PC-9 (cell line): ENCODE results near the gene C12orf54. TPM values are rescaled to one million over a fixed set of nuclear protein-coding genes. Genes with fewer than 3 reads are reported as not detected.

Source experiments
- BruUV-seq: library from RNA; stranded (reverse); fragments of 400-500 nt; replicated peaks from 2 replicates; lab custom pipeline; 2021; lab: Mats Ljungman, UMichigan
- CTCF ChIA-PET: fragments of 300-600 bp; sonication (Branson Sonifier 250); formaldehyde crosslinking; loops from one replicate; lab custom pipeline; 2022; ENCODE audit warnings: antibody characterized with exemption; lab: Charles Lee
- POLR2A ChIA-PET: fragments of 300-600 bp; sonication (Branson Sonifier 250); formaldehyde crosslinking; loops from one replicate; lab custom pipeline; 2022; ENCODE audit warnings: antibody characterized with exemption; ENCODE audit not compliant: unreplicated experiment; lab: Charles Lee
- DNase-seq, 2 experiments: peaks; one replicate each; pipeline versions ENCODE4 v3.0.0 to v3.0.0-alpha.2; 2015 to 2022; ENCODE audit warnings: mixed read lengths in 1 of 2
- H2AFZ ChIP-seq: fragments of 200-600 bp; sonication (generic); 2 replicates; pipeline ENCODE4 v1.8.1; 2017; ENCODE audit warnings: antibody characterized with exemption
- H3F3A ChIP-seq: fragments of 200-600 bp; sonication (generic); 2 replicates; pipeline ENCODE4 v1.8.1; 2017; ENCODE audit warnings: antibody characterized with exemption, mild to moderate bottlenecking, low read depth; ENCODE audit not compliant: insufficient read depth
- H3K27ac ChIP-seq: fragments of 200-600 bp; sonication (generic); 2 replicates; pipeline ENCODE4 v1.6.1; 2016; ENCODE audit warnings: mixed run types
- H3K27me3 ChIP-seq: fragments of 200-600 bp; sonication (generic); 2 replicates; pipeline ENCODE4 v1.6.1; 2016; ENCODE audit warnings: low read depth, mixed run types; ENCODE audit not compliant: insufficient read depth
- H3K36me3 ChIP-seq: fragments of 200-600 bp; sonication (generic); 2 replicates; pipeline ENCODE4 v1.6.1; 2016; ENCODE audit warnings: low read depth, mixed run types
- H3K4me1 ChIP-seq: fragments of 200-600 bp; sonication (generic); replicated peaks from 2 replicates; pipeline ENCODE4 v1.6.1; 2016; ENCODE audit warnings: mixed run types; ENCODE audit not compliant: insufficient read depth
- H3K4me2 ChIP-seq: fragments of 200-600 bp; sonication (generic); 2 replicates; pipeline ENCODE4 v1.6.1; 2017; ENCODE audit warnings: mixed run types
- H3K4me3 ChIP-seq: fragments of 200-600 bp; sonication (generic); 2 replicates; pipeline ENCODE4 v1.6.1; 2016; ENCODE audit warnings: mixed run types
- H3K79me2 ChIP-seq: fragments of 200-600 bp; sonication (generic); 2 replicates; pipeline ENCODE4 v1.6.1; 2017; ENCODE audit warnings: low read depth, mixed run types
- H3K9me2 ChIP-seq: fragments of 200-600 bp; sonication (generic); 2 replicates; pipeline ENCODE4 v1.8.1; 2017; ENCODE audit warnings: mild to moderate bottlenecking; ENCODE audit not compliant: insufficient read depth
- H3K9me3 ChIP-seq: fragments of 200-600 bp; sonication (generic); 2 replicates; pipeline ENCODE4 v1.8.1; 2016; ENCODE audit warnings: low read depth; ENCODE audit not compliant: insufficient read depth
- H4K20me1 ChIP-seq: fragments of 200-600 bp; sonication (generic); 2 replicates; pipeline ENCODE4 v1.8.1; 2017; ENCODE audit not compliant: insufficient read depth
- EZH2 ChIP-seq: fragments of 200-600 bp; sonication (generic); IDR thresholded peaks from 2 replicates; pipeline ENCODE4 v1.8.0; 2017; ENCODE audit warnings: antibody characterized with exemption, low read depth
- intact Hi-C: fragments of 100-400 bp; cut with micrococcal nuclease; formaldehyde crosslinking; loops from one replicate; pipeline ENCODE4 v1.10.0; 2022; ENCODE audit not compliant: unreplicated experiment
- total RNA-seq: library from RNA; stranded (reverse); gene quantifications from 2 replicates; pipeline ENCODE4 v1.2.3, GENCODE V29; 2021
- TF ChIP-seq, protein P1 (sequence below): fragments of 200-600 bp; sonication (generic); conservative IDR thresholded peaks from 2 replicates; pipeline ENCODE4 v1.6.1; 2017; ENCODE audit warnings: mixed run types, antibody characterized with exemption, mild to moderate bottlenecking, moderate library complexity

Gene C12orf54
- total RNA-seq, 1 experiment from 2014 or later: not detected

DNA sequence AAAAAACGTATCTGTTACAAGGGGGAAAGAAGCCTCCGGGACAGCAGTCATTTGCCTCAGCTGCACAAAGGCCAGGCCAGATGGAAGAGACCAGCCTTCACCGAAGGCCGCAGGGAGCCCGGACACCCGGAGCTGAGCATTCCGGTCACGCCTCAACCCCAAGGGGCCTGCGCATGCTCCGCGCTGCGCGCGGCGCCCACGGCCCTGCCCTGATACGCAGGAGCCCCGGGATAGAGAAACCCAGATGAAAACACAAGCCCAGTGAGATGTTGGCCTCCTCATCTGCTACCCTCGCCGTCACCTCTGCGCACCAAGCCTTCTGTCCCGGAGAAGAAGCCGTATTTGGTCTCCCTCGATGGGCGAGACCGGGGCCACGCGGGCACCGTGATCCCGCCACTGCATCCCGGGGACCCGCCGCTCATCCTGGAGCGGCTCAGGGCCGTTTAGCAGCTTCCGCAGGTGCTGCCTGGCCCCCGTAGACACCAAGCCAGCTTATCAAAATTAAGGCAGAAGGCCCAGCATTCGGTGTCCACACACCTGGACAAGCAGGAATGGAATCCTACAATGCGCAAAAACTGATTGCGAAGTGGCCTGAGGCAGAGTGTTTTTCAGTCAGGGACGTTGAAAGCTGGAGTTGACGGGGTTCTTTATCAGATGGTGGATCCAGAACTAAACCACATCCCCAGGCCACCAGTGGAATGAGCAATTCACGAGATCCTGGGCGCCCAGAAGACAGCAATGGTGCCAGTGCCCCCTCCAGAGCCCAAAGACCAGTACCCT, 45.8 kb downstream of the C12orf54 start:
- no peaks in the 10 kb centered on the region for H4K20me1 ChIP-seq
- peaks cover 30% of the 10 kb centered on the region for H3K27me3 ChIP-seq
- POLR2A ChIA-PET: interaction anchor here (0.5 kb wide), 1 partner anchor 371 kb away, joined by 8 read pairs; the partner anchor contains the start of gene ASB8
- TF ChIP-seq EZH2: no peak
- TF ChIP-seq, protein P1, sequence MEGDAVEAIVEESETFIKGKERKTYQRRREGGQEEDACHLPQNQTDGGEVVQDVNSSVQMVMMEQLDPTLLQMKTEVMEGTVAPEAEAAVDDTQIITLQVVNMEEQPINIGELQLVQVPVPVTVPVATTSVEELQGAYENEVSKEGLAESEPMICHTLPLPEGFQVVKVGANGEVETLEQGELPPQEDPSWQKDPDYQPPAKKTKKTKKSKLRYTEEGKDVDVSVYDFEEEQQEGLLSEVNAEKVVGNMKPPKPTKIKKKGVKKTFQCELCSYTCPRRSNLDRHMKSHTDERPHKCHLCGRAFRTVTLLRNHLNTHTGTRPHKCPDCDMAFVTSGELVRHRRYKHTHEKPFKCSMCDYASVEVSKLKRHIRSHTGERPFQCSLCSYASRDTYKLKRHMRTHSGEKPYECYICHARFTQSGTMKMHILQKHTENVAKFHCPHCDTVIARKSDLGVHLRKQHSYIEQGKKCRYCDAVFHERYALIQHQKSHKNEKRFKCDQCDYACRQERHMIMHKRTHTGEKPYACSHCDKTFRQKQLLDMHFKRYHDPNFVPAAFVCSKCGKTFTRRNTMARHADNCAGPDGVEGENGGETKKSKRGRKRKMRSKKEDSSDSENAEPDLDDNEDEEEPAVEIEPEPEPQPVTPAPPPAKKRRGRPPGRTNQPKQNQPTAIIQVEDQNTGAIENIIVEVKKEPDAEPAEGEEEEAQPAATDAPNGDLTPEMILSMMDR: no peak
- no TSS peak for BruUV-seq
- no peak overlapping the region for H2AFZ ChIP-seq
- H3K36me3 ChIP-seq: no peaks in the 10 kb centered on the region
- CTCF ChIA-PET: no interaction called here
- H3F3A ChIP-seq: no peaks in the 10 kb centered on the region
- no peak overlapping the region for H3K4me2 ChIP-seq
- intact Hi-C loops: no loop called here
- no peaks in the 10 kb centered on the region for H3K9me2 ChIP-seq
- H3K27ac ChIP-seq: no peak overlapping the region
- no peak overlapping the region for H3K4me3 ChIP-seq
- no peak for DNase-seq
- H3K9me3 ChIP-seq: no peaks in the 10 kb centered on the region
- no peaks in the 10 kb centered on the region for H3K79me2 ChIP-seq
- H3K4me1 ChIP-seq: no peaks in the 10 kb centered on the region

DNA sequence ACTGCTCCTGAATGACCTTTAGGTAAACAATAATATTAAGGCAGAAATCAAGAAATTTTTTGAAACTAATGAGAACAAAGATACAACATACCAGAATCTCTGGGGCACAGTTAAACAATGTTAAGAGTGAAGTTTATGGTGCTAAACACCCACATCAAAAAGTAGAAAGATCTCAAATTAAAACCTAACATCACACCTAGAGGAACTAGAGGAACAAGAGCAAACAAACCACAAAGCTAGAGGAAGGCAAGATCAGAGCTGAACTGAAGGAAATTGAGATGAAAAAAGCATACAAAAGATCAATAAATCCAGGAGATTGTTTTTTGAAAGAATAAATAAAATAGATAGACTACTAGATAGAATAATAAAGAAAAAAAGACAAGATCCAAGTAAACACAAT, 50.3 kb downstream of the C12orf54 start:
- intact Hi-C loops: no loop called here
- TF ChIP-seq EZH2: no peak
- TF ChIP-seq, protein P1: no peak
- no peaks in the 10 kb centered on the region for H3K36me3 ChIP-seq
- no peak for DNase-seq
- H2AFZ ChIP-seq: no peak overlapping the region
- H3K9me2 ChIP-seq: no peaks in the 10 kb centered on the region
- no peak overlapping the region for H3K4me2 ChIP-seq
- no peaks in the 10 kb centered on the region for H3F3A ChIP-seq
- ChIA-PET CTCF (no interaction called here), POLR2A (no interaction called here)
- no peaks in the 10 kb centered on the region for H3K4me1 ChIP-seq
- no peak overlapping the region for H3K4me3 ChIP-seq
- H3K27me3 ChIP-seq: peaks cover 30% of the 10 kb centered on the region
- no peak overlapping the region for H3K27ac ChIP-seq
- H3K79me2 ChIP-seq: no peaks in the 10 kb centered on the region
- no peaks in the 10 kb centered on the region for H3K9me3 ChIP-seq
- H4K20me1 ChIP-seq: no peaks in the 10 kb centered on the region
- no TSS peak for BruUV-seq

DNA sequence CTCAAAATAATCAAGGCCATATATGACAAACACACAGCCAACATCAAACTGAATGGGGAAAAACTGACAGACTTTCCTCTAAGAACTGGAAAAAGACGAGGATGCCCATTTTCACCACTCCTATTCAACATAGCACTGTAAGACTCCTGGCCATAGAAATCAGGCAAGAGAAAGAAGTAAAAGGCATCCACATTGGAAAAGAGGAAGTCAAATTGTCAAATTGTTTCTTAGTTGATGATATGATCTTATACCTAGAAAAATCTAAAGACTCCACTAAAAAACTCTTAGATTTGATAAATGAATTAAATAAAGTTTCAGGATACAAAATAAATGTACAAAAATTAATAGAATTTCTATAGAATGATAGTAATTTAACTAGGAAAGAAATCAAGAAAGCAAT, 54.3 kb downstream of the C12orf54 start:
- no peaks in the 10 kb centered on the region for H4K20me1 ChIP-seq
- H3K79me2 ChIP-seq: no peaks in the 10 kb centered on the region
- no peak overlapping the region for H3K4me3 ChIP-seq
- 0 out of 2 replicates have a peak, but pooled peaks cover 3% of the 10 kb centered on the region for H3K9me3 ChIP-seq
- intact Hi-C loops: no loop called here
- peaks cover 2% of the 10 kb centered on the region; the same call in 1 of the 2 replicates for H3K27me3 ChIP-seq
- TF ChIP-seq, protein P1: no peak
- no peak for TF ChIP-seq EZH2
- no peak overlapping the region for H2AFZ ChIP-seq
- no peak overlapping the region for H3K4me2 ChIP-seq
- ChIA-PET POLR2A (no interaction called here), CTCF (no interaction called here)
- H3K36me3 ChIP-seq: no peaks in the 10 kb centered on the region
- no peak overlapping the region for H3K27ac ChIP-seq
- no peaks in the 10 kb centered on the region for H3K9me2 ChIP-seq
- H3K4me1 ChIP-seq: peaks cover 17% of the 10 kb centered on the region; the same call in 1 of the 2 replicates
- no peaks in the 10 kb centered on the region for H3F3A ChIP-seq
- no TSS peak for BruUV-seq
- DNase-seq: no peak
